ENCODE measurements around the gene RARRES1.

Gene RARRES1

DNA sequence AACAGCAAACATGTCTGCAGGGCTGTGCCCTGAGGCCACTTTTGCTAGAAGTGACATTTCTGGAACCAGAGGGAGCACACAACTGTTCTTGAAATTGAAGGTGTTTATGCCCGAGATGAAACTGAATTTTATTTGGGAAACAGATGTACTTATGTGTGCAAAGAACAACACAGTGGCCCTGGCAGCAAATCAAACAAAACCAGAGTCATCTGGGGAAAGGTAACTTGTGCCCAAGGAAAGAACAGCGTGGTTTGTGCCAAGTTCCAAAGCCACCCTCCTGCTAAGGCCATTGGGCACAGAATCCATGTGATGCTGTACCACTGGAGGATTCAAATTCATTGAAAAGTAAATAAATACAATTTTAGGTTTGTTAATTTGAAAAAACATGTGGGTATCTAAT, 31.2 kb upstream of the RARRES1 start:
- DNase-seq = no peak

DNA sequence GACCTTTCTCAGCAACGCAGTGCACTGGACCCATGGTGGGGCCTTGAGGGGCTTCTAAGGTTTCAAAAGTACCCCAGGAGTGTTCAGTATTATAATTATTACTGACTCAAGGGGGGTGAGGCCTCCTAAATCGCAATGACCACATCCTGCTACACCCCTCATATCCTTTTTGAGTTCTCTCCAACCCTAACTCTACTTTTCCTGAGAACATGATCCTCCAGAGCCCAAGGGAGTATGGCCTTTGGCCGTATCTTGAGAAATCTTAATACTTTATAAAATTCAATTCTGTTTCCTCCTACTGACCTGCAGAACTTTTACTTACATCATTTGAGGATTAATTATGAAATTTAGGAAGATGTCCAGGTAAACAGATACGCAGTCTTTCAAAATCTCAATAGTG, 30.4 kb upstream of the RARRES1 start:
- DNase-seq = no peak

DNA sequence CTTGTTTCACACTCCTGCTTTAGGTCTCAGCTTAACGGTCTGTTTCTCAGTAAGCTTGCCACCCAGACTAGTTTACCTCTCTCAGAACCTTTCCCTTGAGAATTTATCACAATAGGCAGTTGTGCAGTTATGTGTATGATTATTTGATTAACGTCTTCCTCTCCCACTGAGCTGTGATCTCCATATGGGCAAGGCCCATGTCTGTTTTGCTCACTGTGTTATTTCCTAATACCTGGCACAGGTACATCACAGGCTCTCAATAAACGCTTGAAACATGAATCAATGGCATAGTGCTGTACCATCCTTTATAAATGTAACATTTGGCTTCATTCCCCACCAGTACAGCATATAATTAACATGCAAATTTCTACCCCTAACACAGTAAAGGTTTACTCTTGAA, 29.1 kb upstream of the RARRES1 start:
- no peak for DNase-seq

DNA sequence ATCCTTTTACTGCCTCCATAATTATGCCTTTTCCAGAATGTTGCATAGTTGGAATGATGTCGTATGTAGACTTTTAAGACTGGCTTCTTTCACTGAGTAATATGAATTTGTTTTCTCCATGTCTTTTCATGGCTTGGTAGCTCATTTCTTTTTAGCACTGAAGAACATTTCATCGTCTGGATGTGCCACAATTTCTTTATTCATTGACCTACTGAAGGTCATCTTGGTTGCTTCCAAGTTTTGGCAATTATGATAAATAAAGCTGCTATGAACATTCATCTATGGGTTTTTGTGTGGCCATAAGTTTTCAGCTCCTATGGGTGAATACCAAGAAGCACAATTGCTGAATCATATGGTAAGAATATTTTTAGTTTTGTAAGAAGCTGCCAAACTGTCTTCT, 23.2 kb upstream of the RARRES1 start:
- DNase-seq = no peak

DNA sequence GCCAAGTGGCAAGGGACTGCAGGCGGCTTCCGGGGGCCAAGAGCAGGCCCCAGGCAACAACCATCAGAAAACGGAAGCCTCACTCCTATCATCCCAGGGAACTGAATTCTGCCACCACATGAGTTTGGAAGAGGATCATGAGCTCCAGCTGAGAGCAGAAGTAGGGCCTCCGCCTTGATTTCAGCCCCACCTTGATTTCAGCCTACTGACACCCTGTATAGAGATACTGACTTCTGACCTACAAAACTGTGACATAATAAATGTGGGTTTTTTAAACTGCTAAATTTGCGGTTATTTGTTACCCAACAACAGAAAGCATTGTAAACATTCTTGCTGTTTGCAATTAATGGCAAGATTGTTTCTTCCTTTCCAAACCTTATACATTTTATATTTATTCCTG, 21.6 kb upstream of the RARRES1 start:
- DNase-seq = no peak

DNA sequence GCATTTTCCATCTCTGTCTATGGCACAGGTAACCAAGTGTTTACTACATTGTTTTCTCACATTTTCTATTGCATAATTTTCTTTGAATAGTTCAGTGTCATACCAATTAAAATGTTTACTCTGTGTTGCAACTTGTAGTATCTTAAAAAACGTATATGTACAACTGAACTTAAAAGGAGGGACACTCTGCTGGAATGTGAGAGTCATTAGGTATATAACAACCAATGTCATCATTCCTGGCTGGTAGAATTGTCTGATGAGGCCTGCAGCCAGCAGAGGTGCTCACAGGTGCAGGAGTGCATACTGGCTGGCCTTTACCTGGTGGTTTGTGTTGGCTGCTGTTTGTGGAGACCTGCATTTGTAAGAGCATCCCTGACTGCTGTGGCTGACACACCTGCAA, 19.1 kb upstream of the RARRES1 start:
- DNase-seq = no peak

DNA sequence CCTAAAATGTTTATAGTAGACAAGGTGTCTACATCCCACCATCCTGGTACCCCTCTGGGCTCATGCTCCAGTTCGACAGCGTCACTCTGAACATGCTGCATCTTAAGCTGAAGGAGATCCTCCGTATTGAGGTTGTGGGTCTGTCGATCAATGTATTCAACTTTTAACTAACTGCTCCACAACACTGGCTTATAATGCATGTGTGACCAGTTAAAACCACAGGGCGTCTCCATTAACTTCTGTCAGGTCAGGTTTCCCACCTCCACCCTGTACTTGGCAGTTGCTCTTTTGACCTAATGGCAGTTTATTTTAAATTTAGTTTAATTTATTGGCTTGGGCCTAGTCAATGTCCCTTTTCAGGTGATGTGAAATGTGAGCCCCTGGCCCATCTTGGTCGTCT, 17.8 kb upstream of the RARRES1 start:
- no peak for DNase-seq

DNA sequence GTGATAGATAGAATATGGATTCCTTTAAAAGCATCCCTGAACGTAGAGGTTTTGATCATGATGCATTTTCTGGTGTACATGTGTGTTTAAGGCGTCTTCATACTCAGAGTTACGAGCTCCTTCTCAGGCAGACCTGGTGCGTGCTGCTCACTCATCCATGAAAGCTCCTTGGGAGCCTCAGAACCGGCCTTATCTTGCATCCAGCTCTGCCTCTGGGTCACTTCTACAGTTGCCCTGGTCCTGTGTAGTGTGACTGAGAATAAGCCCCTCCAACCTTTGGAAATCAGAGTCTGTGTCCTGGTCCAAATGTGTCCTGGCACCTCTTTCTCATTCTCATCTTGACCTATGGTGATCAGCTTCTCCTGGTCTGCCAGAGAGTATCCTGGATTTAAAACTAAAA, 17.3 kb upstream of the RARRES1 start:
- no peak for DNase-seq

DNA sequence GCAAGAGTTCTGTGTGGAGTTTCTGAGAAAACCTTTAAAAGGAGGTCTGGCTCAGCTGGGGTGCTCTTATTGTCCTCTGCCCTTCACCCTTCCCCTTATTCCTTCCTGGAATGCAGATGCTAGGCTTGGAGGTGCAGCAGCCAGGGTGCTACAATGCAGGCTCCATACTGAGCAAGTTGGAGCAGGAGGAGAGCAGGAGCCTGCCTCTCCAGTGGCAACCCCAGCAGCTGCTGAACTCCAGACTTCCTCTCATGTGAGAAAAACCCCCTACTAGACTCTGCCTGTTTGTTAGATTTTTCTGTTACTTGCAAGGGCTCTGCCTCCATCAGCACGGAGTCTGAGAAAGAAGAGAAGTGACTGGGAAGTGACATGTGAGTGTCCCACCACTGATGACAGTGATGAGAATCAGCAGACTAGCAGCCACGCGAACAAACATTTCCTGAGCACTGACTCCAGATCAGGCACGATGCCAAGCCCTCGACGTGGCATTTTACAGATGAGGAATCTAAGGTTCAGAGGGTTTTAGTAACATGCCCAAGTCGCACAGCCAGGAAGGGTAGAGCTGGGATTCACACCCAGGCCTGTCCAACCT, 16.1 kb upstream of the RARRES1 start:
- DNase-seq = no peak

DNA sequence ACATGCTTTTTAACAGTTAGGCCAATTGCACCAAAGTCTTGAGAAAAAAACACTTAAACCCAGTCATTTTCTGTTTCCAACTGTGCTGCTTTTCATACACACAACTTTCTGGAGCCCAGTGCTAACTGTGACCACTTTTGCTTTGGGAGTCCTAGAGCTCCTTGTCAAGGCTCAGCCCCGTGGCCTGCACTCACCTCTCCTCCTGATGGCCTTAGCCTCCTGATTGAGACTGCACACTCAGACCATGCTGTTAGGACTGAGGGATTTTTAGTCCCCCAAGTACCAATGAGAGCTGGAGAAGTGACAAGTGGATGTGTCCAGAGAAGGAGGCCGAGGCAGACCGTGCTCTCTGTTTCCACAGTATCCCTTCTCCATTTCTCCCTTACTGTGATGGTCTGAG, 15.2 kb upstream of the RARRES1 start:
- no peak for DNase-seq

DNA sequence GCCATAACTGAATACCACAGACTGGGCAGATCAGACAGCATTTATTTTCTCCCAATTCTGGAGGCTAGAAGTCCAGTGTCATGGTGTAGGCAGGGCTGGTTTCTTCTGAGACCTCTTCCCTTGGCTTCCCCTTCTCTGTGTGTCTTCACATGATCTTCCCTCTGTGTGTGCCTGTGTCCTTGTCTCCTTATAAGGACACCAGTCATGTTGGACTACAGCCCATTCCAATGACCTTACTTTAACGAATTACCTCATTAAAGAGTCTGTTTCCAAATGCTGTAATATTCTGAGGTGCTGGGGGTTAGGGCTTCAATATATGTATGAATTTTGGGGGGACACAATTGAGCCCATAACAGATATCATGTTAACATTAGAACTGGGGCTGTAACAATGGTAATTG, 13.3 kb upstream of the RARRES1 start:
- DNase-seq = no peak

DNA sequence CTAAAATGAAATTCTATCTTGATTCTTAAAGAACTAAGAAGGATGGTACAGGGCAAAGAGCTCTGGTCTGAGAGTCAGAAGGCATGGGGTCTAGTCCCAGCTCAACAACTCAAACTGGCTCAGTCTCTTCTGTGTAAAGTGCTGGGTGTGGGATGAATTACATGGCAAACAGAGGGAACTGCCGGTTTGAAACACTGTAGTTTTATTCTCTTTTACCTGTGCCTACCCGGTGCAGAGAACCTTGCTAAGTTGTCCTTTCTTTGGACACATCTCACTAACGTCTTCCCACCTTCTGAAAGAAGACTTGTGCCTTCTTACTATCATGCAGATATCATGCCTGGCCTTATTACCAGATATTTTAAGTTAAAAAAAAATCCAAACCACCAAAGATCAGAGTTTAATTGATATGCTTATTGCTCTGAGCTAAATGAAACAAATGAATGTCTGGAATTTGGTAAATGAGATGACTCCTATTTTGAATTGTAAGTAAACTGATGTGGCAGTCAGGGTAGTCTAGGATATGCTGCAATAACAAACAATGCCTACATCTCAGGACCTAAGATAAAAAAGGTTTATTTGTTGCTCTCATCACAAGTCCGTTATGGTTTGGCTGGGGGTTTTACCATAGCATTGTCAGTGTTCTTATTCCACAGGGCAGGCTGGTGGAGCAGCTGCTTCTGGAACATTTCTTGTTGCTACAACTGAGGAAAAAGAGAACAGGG, 12.5 kb upstream of the RARRES1 start:
- DNase-seq = no peak

DNA sequence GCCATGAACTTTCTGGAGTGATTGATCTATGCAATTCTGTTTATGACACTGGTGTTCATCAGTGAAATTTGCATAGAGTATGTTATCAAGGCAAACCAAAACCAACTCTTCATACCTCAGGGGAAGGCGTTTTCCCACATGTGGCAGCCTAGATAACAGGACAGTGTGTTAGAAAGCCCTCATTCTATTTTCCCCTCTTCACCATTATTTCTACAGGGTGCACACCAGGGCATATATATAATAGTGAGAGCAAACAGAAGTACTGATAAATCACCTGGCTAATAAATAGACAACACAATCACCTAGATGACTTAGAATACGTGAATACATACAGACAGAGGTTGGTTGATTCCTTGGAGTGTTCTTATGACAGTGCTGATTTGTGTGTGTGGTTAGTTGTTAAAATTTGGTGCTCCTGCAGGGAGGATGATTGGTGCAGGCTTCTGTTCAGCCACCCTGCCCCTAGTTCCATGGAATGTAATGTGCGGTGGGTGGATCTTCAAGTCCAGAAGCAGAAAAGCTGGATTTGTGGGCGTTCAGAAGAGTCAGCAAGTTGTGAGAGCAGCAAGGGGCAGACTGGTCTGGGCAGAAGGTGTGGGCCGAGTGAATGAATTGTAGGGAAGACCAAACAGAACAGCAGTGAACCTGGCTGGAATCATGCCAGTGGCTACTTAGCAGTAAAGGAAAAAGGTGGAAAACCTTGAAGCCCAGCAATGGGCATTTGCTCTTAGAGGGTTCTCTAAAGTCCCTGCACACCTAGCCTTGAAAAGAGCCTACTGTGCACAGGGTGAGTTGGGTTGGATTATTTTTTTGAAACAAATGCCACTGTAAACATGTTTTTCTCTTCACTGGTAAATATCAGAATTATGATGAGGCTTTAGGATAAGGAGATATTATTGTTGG, 11.7 kb upstream of the RARRES1 start:
- no peak for DNase-seq

DNA sequence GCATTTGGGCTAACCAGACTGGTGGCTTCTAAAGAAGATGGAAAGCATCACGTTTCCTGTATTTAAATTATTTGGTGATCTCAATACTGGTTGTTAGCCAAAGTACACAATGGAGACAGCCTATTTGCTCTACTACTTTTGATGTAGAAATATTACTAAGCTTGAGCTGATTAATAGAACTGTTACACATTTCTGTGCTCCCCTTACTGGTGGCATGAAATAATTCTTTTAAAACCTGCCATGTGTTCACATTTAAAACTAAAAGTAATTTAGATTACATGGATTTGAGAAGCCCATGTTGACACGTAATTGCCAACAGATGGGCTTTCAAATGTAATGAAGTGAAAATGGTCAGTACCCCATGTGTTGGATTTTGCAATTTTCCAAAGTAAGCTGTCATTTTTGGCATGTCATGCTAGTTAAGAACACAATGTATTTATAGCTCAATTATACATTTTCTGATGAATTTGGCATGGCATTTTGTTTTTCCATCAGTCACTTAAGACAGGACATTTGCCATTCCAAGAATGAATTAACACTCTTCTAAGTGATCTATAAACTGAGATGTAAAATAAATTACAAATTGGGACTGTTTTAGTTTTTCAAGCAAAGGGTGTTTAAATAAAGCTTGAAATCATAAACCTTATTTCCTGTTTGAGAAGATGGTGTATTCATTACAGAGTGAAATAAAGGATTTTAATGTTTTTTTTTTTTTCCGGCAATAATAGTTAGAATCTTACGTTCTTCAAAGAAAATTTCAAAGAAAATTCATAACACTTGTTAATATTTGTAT, 10.8 kb upstream of the RARRES1 start:
- no peak for DNase-seq

DNA sequence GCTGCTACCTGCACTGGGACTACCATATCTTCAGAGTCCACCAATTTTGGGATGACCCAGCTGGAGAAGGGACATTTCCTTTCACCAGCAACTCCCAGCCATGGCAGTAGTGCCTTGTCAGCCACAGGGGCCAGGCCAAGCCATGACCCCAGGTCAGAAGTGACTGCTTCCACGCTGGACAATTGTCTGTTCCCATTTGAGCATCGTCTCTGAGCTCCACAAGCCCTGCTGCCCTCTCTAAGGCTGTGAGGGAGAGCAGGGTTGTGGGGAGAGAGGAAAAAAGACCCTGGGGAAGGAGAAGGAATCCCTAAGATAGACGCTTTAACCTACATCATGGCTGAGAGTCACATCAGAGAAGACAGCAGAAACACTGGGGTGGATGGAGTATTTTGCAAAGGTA, 7.4 kb upstream of the RARRES1 start:
- DNase-seq = no peak

DNA sequence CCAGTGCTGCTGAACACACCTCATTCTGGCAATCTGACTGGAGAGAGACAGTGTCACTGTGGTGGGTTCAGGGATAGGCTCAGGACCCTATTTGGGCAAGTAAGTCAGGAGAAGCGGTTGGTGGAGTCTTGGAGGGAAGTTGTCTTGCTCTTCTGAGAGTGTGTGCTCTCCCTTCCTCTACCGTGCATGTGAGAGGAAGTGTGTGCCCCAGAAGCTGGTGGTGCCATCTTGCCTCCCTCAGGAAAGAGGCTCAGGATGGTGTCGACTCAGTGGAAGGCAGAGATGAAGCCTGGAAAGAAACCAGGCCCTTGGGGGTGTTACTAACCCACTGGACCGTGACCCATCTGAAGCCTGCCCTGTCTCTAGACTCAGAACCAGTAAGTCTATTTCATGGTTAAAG, 6.8 kb upstream of the RARRES1 start:
- no peak for DNase-seq

DNA sequence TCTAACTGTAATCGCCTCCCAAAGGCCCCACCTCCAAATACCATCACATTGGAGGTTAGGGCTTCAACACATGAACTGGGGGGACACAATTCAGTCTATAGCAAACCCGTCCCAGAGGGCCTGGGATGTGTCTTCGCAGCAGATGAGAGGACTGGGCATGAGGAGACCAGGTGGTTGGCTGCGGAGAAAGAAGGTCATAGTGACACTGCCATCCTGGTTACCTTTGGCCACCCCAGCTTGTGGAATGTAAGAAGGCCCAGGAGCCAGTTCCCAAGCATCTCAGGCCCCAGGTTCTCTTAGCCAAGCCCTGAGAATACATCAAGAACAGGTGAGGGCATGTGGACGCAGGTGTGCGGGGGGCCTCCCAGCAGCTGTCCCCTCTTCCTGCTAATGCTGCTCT, 6.4 kb upstream of the RARRES1 start:
- DNase-seq = no peak

DNA sequence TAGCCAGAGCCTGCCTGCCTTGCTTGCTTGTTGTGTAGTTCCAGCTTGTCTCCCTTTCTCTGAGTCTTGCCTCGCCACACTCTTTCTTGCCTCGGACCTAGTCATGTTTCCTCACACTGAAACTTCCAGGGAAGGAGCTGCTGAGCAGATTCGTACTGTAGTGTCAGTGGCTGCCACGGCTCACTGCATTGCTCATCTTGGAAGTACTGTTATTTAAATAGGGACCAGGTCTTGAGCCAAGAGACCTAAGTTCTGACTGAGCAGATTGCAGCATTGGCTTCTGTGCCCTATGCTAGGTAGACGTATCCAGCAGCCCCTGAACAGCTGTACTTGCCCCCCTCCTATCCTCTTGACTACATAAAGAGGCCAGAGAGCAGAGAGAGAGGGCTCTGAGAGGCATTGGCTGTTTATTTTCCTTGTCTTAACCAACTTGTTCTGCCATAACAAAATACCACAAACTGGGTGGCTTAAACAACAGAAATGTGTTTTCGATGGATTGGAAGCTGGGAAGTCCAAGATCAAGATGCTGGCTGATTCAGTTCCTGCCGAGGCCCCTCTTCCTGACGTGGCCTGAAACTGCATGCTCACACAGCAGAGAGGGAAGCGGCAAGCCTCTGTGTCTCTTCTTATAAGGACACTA, 5.8 kb upstream of the RARRES1 start:
- DNase-seq = no peak

DNA sequence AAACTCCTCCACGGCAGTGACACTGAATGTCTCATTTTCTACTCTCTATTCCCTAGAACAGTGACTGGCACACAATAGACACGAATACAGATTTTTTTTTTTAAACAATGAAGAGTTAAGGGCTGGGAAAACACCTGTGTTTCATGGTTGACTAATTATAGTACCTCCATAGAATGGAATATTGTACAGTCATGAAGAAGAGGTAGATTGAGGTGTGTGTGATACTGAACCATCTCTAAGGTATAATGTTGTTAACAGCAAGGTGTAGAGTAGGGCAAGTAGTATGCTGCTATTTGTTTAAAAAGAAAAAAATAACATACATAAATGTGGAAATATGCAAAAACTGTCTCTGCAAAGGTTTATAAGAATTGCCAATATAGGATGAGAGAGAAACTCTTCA, 5.2 kb upstream of the RARRES1 start:
- DNase-seq = no peak

DNA sequence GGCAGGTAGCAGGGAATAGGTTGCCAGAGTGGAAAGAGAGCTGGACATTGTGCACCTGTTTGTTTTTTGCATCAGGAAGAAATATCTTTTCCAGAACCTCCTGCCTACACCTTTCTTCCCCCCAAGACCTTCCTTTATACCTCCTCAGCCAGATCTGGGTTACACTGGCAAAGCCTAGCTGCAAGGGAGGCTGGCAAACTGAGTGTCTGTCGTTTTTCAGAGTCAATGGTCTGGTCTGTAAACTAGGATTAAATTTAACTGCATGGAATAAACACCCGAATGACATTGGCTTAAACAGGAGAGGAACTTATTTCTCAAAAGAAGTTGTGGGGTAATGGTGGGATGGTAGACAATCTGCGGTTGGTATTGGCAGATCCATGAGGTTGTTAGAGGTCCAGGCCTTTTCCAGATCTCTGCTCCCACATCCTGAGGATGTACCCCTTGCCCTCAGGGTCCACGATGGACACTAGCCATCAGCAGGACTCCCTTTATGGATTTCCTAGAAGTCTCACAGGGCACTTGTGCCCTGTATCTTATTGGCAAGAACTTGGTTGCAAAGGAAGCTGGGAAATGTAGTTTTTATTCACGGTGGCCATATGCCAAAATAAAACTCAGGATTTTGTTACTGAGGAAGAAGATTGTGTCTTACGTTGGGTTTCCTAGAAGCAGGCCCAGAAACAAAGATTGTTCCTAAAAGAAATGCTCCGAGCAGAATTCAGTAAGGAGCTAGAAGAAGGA, 3.2 kb upstream of the RARRES1 start:
- no peak for DNase-seq

DNA sequence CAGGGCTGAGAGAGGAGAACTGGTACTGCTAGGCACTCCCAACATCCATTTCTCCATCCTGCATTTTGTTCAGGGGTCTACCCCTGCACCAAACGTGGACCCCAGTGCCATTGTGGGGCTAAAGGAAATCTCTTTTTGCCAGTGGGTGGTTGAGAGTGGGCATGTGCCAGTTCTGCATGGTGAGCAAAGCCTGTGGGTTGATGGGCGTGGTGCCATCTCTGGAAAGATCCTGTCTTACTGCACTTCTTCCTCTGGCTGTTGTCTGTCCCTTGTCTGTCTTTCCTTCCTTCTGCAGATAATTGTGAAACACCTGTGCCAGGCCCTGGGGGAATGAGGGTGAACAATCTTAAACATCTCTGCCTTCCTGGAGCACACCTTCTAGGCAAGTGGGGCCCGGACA, 1.4 kb upstream of the RARRES1 start:
- DNase-seq = no peak

DNA sequence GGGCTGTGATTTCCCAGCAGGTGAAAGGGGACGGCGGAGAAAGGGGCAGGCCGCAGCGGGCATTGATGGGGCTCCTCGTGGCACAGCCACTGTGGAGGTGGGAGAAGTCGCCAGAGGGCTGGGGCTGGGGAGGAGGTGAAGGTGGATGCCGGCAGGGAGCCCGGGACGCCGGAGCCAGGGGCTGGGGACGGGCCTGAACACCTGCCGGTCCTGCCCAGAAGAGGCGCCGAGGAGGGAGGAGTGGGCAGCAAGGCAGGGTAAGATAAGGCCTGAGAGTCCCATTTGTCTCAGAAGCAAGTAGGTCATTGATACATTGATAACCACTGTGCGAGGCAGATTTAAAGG, 571 bp upstream of the RARRES1 start:
- DNase-seq = no peak
